ENCODE data around the gene ARHGAP22. TPM values are rescaled to one million over a fixed set of nuclear protein-coding genes. Genes with fewer than 3 reads are reported as not detected.
"Not testable (repeated sequence)": the region's sequence is repeated elsewhere in the genome, so short reads cannot be mapped to it uniquely, and the experiment has no call there.

The ARHGAP22 gene
- total RNA-seq, 6 donors from 2014 or later, result 1.4 to 25.1 (median 7.1) TPM

GRCh38 chr10:48645600-48645999, 40.7 kb upstream of the ARHGAP22 start:
- H3K9me3 ChIP-seq, result peaks cover 0 to 9% (median 2%) of the 10 kb centered on the region in 4 donors
- H3K4me1 ChIP-seq, result no peaks in the 10 kb centered on the region
- DNase-seq (no peak), ATAC-seq (ENCODE audit: low FRiP score in 2 of 2) (no peak)
- TF ChIP-seq EP300 (IDR thresholded peaks at IDR 0.05) (no peak), POLR2AphosphoS5 (IDR thresholded peaks at IDR 0.05) (no peak), CTCF (IDR thresholded peaks at IDR 0.05) (no peak), POLR2A (IDR thresholded peaks at IDR 0.05) (no peak)
- H3K36me3 ChIP-seq, result no peaks in the 10 kb centered on the region
- WGBS, 2 donors, result 80 to 83% methylated on average over 1 of the region's 1 CpG
- H3K27me3 ChIP-seq, result no peaks in the 10 kb centered on the region
- no peak overlapping the region for H3K4me3 ChIP-seq
- no peak overlapping the region for H3K27ac ChIP-seq

GRCh38 chr10:48641099-48641690, 36.3 kb upstream of the ARHGAP22 start:
- ATAC-seq (ENCODE audit: low FRiP score in 2 of 2); DNase-seq; H3K36me3 ChIP-seq; H3K9me3 ChIP-seq; H3K27me3 ChIP-seq; H3K4me1 ChIP-seq; H3K27ac ChIP-seq; H3K4me3 ChIP-seq: not testable (repeated sequence)
- 91 to 97% methylated on average over 4 of the region's 4 CpGs for WGBS, 2 donors

- ATAC-seq (ENCODE audit: low FRiP score in 2 of 2) (no peak), DNase-seq (no peak)
- no peaks in the 10 kb centered on the region for H3K36me3 ChIP-seq
- H3K27me3 ChIP-seq, result no peaks in the 10 kb centered on the region
- no peak for TF ChIP-seq CTCF (IDR thresholded peaks at IDR 0.05)
- TF ChIP-seq EP300 (IDR thresholded peaks at IDR 0.05), result no peak
- no peak for TF ChIP-seq POLR2AphosphoS5 (IDR thresholded peaks at IDR 0.05)
- no peak for TF ChIP-seq POLR2A (IDR thresholded peaks at IDR 0.05)
- no peak overlapping the region for H3K27ac ChIP-seq
- peaks cover 0 to under 1% (median 0%) of the 10 kb centered on the region in 4 donors for H3K4me1 ChIP-seq
- 50 to 65% methylated on average over 1 of the region's 1 CpG for WGBS, 2 donors
- H3K4me3 ChIP-seq, result no peak overlapping the region
- peaks cover 0 to 9% (median 2%) of the 10 kb centered on the region in 4 donors for H3K9me3 ChIP-seq
Observed at GRCh38 chr10:48640326-48640725, 35.5 kb upstream of the ARHGAP22 start.

GRCh38 chr10:48639632-48640031, 34.8 kb upstream of the ARHGAP22 start:
- Histone ChIP-seq H3K36me3 (no peaks in the 10 kb centered on the region), H3K27me3 (no peaks in the 10 kb centered on the region), H3K27ac (no peak overlapping the region), H3K9me3 (peaks cover 0 to 9% (median 2%) of the 10 kb centered on the region in 4 donors), H3K4me1 (peaks cover 0 to 4% (median 3%) of the 10 kb centered on the region in 4 donors), H3K4me3 (no peak overlapping the region)
- WGBS, 2 donors, result 55 to 57% methylated on average over 1 of the region's 1 CpG
- ATAC-seq (ENCODE audit: low FRiP score in 2 of 2), result no peak
- no peak for TF ChIP-seq EP300 (IDR thresholded peaks at IDR 0.05)
- TF ChIP-seq POLR2A (IDR thresholded peaks at IDR 0.05), result no peak
- no peak for DNase-seq

- DNase-seq (no peak), ATAC-seq (ENCODE audit: low FRiP score in 2 of 2) (no peak)
- no peak overlapping the region for H3K27ac ChIP-seq
- TF ChIP-seq CTCF (IDR thresholded peaks at IDR 0.05), result no peak
- no peak for TF ChIP-seq EP300 (IDR thresholded peaks at IDR 0.05)
- no peak for TF ChIP-seq POLR2AphosphoS5 (IDR thresholded peaks at IDR 0.05)
- TF ChIP-seq POLR2A (IDR thresholded peaks at IDR 0.05), result no peak
- H3K9me3 ChIP-seq, result peaks cover 0 to 9% (median 2%) of the 10 kb centered on the region in 4 donors
- peaks cover 0 to 8% (median 4%) of the 10 kb centered on the region in 4 donors for H3K4me1 ChIP-seq
- no peaks in the 10 kb centered on the region for H3K27me3 ChIP-seq
- H3K4me3 ChIP-seq, result no peak overlapping the region
- 77 to 80% methylated on average over 4 of the region's 4 CpGs for WGBS, 2 donors
- H3K36me3 ChIP-seq, result no peaks in the 10 kb centered on the region
Observed at GRCh38 chr10:48638739-48639527, 34.1 kb upstream of the ARHGAP22 start.

Data from upper lobe of left lung (tissue), 6 donors.